Measurements from ENCODE around the gene KDM4E.
"Not testable (repeated sequence)": the region's sequence is repeated elsewhere in the genome, so short reads cannot be mapped to it uniquely, and the experiment has no call there.

DNA sequence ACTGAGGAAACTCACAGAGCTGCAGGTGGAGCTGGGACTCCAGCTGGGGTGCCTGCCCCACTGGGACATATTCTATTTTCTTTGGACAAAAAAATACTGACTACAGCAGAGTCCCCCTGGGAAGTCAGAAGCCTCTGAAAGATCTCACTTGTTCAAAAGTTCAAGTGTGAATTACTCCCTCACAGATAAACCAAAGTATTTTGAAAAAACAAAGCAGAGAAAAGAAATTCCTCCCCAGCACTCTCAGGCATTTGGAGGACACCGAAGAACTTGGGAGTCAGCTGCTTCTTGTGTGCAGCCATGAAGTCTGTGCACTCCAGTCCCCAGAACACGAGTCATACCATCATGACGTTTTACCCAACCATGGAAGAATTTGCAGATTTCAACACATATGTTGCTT is 24.1 kb downstream of the KDM4E start, which contains the start of gene KDM4F:
- TF ChIP-seq, protein P1, sequence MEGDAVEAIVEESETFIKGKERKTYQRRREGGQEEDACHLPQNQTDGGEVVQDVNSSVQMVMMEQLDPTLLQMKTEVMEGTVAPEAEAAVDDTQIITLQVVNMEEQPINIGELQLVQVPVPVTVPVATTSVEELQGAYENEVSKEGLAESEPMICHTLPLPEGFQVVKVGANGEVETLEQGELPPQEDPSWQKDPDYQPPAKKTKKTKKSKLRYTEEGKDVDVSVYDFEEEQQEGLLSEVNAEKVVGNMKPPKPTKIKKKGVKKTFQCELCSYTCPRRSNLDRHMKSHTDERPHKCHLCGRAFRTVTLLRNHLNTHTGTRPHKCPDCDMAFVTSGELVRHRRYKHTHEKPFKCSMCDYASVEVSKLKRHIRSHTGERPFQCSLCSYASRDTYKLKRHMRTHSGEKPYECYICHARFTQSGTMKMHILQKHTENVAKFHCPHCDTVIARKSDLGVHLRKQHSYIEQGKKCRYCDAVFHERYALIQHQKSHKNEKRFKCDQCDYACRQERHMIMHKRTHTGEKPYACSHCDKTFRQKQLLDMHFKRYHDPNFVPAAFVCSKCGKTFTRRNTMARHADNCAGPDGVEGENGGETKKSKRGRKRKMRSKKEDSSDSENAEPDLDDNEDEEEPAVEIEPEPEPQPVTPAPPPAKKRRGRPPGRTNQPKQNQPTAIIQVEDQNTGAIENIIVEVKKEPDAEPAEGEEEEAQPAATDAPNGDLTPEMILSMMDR (IDR thresholded peaks at IDR 0.05; ENCODE audit: low read length), result not testable (repeated sequence)
- TF ChIP-seq EZH2 (IDR thresholded peaks at IDR 0.05; ENCODE audit: borderline replicate concordance, low read length), result not testable (repeated sequence)

Data from OCI-LY1 (cell line).